ENCODE data around the gene SRA1.

Gene SRA1

GRCh38 chr5:140570058-140570457 is 12.8 kb upstream of the SRA1 start:
- no peak for DNase-seq

- DNase-seq, result peak; percentile 29
These were observed 11.9 kb upstream of the SRA1 start for GRCh38 chr5:140569197-140569596.

GRCh38 chr5:140568443-140569063 is 11.3 kb upstream of the SRA1 start:
- DNase-seq, result no peak

- DNase-seq, result no peak
These were observed 10.6 kb upstream of the SRA1 start for GRCh38 chr5:140567871-140568270.

GRCh38 chr5:140567136-140567818 is 10.0 kb upstream of the SRA1 start:
- no peak for DNase-seq

GRCh38 chr5:140566665-140567064 is 9.4 kb upstream of the SRA1 start:
- DNase-seq, result no peak

GRCh38 chr5:140565780-140566095 is 8.5 kb upstream of the SRA1 start:
- DNase-seq, result no peak

GRCh38 chr5:140565024-140565779 is 7.9 kb upstream of the SRA1 start:
- no peak for DNase-seq

- peak; percentile 99 for DNase-seq
These were observed 7.1 kb upstream of the SRA1 start, which contains the start of the genes APBB3 and SLC35A4 for GRCh38 chr5:140564196-140565023. Gene APBB3, minus strand, starts transcription at chr5:140564598. Its CDS starts 353 bp downstream, at chr5:140564245. Gene SLC35A4, plus strand, starts transcription at chr5:140564828. Its CDS starts 2,342 bp downstream, at chr5:140567170.

GRCh38 chr5:140563596-140563995 is 6.3 kb upstream of the SRA1 start:
- DNase-seq, result no peak

GRCh38 chr5:140561753-140562523 is 4.7 kb upstream of the SRA1 start:
- no peak for DNase-seq

GRCh38 chr5:140560227-140560626 is 3.0 kb upstream of the SRA1 start:
- no peak for DNase-seq

- no peak for DNase-seq
These were observed 1.3 kb upstream of the SRA1 start for GRCh38 chr5:140558542-140558941.

- no peak for DNase-seq
These were observed 692 bp upstream of the SRA1 start for GRCh38 chr5:140557965-140558364.

GRCh38 chr5:140556438-140556837 is 835 bp downstream of the SRA1 start:
- DNase-seq, result no peak

- DNase-seq, result no peak
These were observed 1.4 kb downstream of the SRA1 start for GRCh38 chr5:140555747-140556312.

GRCh38 chr5:140554454-140554853 is 2.8 kb downstream of the SRA1 start:
- no peak for DNase-seq

- no peak for DNase-seq
These were observed 3.6 kb downstream of the SRA1 start for GRCh38 chr5:140553657-140554056.

- no peak for DNase-seq
These were observed 5.4 kb downstream of the SRA1 start for GRCh38 chr5:140551872-140552271.

GRCh38 chr5:140550147-140551079 is 6.9 kb downstream of the SRA1 start:
- DNase-seq, result no peak

All from CD4-positive, alpha-beta T cell treated with Interleukin-12 subunit alpha and Interleukin-12 subunit beta, for 1 hour (primary cell).